HG02852 (cell line): ENCODE data around the gene DOCK3.
"Not testable (repeated sequence)": the region's sequence is repeated elsewhere in the genome, so short reads cannot be mapped to it uniquely, and the experiment has no call there.

Experiments used
- ATAC-seq: cut with Tn5 transposase; IDR thresholded peaks from one replicate; pipeline ENCODE4 v1.9.1; 2021; ENCODE audit warnings: mild to moderate bottlenecking, moderate library complexity; ENCODE audit not compliant: unreplicated experiment

The DOCK3 gene

GRCh38 chr3:50876947-50877346, 202.2 kb downstream of the DOCK3 start:
- ATAC-seq = no peak

GRCh38 chr3:50882733-50883132, 208.0 kb downstream of the DOCK3 start:
- ATAC-seq = not testable (repeated sequence)

- ATAC-seq = no peak
Observed at GRCh38 chr3:50883755-50884154, 209.0 kb downstream of the DOCK3 start.

GRCh38 chr3:50885070-50885850, 210.5 kb downstream of the DOCK3 start:
- ATAC-seq = no peak

DNA sequence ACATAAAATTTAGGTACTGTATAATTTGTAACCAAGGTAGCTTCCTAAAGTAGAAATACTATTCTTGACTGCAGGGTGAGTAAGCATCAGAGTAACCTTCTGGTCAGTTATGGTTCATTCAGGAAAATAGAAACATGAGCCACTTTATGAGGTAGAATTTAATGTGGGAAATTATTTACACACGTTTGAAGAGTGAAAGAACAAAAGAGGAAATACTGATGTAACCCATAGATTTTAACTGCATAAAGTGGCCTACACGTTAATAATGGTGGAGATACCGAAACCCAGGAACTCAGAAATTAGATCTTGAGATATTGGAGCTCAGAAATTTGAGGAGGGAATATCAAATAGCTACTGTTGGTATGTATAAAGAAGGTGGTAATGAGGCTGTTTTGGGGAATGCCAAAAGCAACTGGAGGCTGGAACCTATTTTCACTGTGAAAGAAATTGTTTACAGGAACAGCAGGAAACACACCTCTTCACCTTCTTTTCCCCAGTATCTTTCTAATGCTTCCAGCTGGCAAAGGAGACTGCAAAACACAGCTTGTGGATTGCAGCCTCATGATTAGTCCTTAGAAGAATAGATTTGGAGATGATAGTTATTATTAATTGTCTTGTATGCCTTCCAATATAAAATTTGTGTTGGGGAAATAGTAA, 216.1 kb downstream of the DOCK3 start:
- ATAC-seq = no peak

DNA sequence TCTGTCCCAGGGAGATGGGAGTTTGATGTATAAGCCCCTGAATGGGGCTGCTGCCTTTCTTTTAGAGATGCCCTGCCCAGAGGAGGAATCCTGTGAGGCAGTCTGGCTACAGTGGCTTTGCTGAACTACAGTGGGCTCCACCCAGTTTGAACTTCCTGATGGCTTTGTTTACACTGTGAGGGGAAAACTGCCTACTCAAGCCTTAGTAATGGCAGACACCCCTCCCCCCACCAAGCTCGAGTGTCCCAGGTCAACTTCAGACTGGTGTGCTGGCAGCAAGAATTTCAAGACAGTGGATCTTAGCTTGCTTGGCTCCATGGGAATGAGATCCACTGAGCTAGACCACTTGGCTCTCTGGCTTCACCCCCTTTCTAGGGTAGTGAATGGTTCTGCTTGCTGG, 226.4 kb downstream of the DOCK3 start:
- ATAC-seq = not testable (repeated sequence)

- no peak for ATAC-seq
Observed at GRCh38 chr3:50912746-50913145, 238.0 kb downstream of the DOCK3 start.

DNA sequence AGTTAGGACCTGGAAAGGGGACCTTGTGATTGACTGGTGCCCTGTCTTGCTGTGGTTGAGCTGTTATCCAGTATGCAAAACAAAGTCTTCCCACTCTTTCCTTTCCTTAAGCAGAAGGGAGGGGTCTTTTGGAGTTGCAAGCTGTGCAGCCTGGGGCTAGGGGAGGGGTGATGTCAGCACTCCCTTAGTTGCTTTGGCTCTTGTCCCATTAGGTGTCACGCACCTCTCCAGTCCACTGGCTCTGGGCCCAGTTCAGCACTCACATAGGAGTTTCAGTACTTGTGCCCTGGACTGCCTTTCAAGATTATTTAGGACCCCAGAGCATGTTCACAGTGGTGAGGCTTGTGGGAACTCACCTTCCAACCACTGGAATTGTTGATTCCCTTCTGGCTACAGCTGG, 238.5 kb downstream of the DOCK3 start:
- ATAC-seq = no peak

- not testable (repeated sequence) for ATAC-seq
Observed at GRCh38 chr3:50922071-50922470, 247.3 kb downstream of the DOCK3 start.

- no peak for ATAC-seq
Observed at GRCh38 chr3:50923955-50924354, 249.2 kb downstream of the DOCK3 start.

- ATAC-seq = no peak
Observed at GRCh38 chr3:50924638-50925037, 249.9 kb downstream of the DOCK3 start.

GRCh38 chr3:50926868-50927267, 252.1 kb downstream of the DOCK3 start:
- ATAC-seq = no peak

DNA sequence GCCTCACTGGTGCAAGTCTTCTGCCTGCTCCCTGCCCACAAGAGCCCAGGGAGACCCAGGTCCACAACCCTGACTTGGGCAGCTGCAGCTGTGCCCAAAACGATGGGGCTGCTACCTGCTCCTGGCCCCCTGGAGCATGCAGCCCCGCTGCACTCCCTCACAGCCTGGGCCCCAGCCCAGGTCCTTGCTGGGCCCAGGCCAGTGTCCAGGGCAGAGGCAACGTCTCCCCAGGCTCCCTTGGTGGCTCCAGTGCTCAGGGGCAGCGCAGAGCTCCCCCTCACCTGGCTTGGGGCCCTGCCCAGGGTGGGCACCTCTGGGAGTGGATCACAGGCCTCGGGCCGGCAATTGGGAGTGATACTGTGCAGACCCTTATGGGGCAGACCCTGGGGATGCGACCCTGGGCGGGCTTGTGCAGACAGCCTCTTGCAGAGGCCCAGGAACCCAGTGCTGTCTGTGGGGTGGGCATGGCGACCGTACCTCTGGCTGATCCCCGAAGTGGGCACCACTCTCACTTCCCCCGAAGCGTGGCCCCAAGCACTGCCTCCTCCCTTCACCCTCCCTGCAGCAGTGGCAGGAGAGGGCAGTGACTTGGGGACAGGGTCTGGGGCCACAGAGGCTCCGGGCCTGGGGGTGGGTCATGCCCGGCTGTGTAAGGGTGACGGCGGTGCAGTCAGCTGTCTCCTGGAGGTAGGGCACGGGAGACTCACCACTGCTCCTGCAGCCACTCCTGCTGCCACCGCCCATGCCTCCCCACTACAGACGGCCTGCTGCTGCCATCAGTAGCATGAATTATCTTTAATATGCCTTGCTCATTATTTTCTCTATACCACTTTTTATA, 255.9 kb downstream of the DOCK3 start:
- no peak for ATAC-seq

DNA sequence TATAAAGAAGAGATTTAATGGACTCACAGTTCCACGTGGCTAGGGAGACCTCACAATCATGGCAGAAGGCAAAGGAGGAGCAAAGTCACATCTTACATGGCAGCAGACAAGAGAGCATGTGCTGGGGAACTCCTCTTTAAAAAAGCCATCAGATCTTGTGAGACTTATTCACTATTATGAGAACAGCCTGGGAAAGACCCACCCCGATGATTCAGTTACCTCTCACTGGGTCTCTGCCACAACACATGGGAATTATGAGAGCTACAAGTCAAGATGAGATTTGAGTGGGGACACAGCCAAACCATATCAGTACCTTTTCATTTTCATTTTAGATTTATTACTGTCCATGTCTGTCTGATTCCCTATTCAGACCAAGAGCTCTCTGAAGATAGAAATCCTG, 258.2 kb downstream of the DOCK3 start:
- not testable (repeated sequence) for ATAC-seq

- no peak for ATAC-seq
Observed at GRCh38 chr3:50936389-50936788, 261.7 kb downstream of the DOCK3 start.

DNA sequence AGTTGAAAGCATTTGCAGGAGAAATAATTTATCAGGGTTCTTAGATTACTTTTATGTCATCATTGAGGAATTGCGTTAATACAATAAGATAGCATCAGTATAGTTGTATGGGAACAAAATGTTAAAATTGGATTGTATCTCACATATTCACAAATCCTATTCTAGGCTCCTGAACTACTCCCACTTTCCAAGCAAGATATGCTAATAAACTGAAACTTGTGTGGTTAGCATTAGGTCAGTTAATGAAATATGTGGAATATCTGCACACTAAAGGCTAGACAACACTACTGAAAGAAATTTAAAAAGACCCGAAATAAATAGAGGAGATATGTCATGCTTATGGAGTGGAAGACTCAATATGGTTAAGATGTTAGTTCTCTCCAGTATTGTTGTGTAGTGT, 272.7 kb downstream of the DOCK3 start:
- ATAC-seq = no peak

DNA sequence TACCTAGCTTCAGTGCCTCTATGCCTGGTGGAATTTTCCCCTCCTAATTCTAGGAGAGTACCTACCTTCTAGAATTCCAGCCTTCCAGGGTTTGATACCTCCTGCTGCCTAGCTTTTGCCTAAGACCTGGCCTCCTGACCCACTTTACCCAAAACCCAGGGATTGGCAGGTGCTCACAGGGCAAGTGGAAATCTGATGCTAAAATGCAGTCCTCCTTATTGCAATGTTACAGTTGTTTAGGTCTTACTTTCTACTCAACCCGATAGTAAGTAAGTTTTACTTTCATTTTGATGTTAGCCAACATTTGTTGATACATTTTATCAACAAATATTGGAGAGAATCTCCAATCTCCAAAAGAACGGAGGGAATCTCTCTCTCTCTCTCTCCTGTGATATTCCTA, 275.9 kb downstream of the DOCK3 start:
- ATAC-seq = no peak

GRCh38 chr3:50953825-50954414, 279.2 kb downstream of the DOCK3 start:
- no peak for ATAC-seq

GRCh38 chr3:50961386-50961785, 286.7 kb downstream of the DOCK3 start:
- ATAC-seq = no peak

DNA sequence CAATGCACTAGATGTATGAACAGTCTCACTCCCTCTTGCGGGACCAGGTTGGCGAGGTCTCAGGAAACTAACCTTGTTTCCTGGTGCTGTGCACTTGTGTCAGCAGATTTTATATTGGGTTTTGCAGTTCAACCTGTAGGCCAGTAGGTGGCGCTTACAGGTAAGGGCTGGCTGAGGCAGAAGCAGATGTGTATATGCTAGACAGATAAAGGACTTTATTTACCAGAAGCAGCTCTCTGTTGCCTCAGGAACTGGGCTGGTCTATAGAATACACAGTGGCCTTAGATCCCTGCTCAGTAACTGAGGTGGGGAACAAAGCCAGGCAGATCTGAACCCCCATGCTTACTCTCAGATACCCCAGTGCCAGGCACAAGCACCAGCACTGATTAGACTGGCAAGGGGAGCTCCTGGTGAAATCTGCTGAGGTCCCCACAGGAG, 296.8 kb downstream of the DOCK3 start:
- no peak for ATAC-seq

DNA sequence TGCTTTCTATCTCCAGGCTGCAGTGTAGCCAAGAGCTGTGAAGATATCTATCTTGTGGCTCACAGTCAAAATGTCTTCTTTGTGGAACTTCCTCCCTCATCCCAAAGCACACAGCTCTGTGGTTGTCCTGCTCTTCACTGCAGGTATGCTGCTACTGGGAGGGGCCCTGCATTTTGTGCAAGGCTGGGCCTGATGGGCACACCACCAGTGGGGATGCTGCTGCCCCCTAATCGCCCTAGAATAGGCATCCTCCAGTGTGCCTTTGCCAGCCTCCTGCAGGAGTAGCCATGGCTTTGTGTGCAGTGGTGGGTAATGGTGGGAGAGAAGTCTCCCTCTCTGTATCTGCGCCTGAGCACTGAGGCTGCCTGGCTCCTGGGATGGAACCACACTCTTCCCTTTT, 297.3 kb downstream of the DOCK3 start:
- no peak for ATAC-seq
